NCI-H128 (cell line): ENCODE results near the gene CHST15.
"Not testable (repeated sequence)": the region's sequence is repeated elsewhere in the genome, so short reads cannot be mapped to it uniquely, and the experiment has no call there.

Source experiments
- DNase-seq: peaks from one replicate; lab custom pipeline; 2025; ENCODE audit not compliant: unreplicated experiment; lab: John Stamatoyannopoulos, UW

The CHST15 gene

DNA sequence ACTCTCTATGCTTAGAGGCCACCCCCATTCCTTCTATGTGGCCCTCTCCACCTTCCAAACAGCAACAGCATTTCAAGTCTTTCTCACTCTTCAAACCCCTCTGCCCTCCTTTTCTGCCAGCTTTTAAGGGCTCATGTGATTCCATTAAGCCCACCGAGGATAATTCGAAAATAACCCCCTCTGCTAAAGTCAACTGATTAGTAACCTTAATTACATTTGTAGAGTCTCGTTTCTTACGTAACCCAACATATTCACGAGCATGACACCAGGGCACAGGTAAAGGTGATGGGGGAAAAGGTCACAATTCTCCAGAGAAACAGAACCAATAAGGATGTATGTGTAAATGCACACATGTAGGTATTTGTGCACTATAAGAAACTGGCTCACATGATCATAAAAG, 6.7 kb upstream of the CHST15 start:
- DNase-seq: no peak

DNA sequence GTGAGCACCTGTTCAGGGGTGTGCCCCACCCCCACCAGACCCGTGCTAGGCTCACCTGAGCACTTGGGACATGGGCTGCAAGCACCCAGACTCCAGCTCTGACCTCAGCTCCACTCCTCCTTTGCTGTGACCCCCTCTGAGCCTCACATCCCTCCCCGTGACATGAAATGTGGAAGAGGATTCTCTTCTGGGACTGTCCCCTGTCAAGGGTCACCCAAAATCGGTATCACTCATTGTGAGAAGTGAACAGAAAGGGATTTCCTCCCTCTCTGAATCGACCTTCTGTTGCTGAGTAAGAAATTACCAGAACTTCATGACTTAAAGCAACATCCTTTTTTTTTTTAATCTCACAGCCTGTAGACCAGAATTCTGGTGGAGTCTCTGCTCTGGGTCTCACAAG, 6.2 kb upstream of the CHST15 start:
- DNase-seq: no peak

DNA sequence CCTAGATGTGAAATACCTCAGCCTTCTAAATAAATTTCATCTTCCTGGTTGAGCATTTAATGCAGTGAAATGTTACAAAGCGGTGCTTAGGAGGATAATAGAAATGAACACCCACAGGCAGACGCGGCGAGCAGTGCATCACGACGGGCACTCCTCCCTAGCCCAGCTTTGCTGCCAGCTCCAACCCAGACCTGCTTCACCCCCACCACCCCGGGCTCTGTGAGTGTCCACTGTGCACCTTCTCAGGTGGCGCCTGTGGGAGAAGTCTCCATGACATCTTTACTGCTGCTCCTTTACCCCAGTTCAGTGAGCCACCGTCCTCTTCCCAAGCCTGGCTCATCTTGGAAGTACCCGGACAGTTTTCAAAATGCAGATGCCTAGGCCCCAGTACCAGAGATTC, 5.2 kb upstream of the CHST15 start:
- DNase-seq: no peak

GRCh38 chr10:124097883-124098282, 4.5 kb upstream of the CHST15 start:
- DNase-seq: no peak

- no peak for DNase-seq
Observed at GRCh38 chr10:124096494-124096893, 3.1 kb upstream of the CHST15 start.

DNA sequence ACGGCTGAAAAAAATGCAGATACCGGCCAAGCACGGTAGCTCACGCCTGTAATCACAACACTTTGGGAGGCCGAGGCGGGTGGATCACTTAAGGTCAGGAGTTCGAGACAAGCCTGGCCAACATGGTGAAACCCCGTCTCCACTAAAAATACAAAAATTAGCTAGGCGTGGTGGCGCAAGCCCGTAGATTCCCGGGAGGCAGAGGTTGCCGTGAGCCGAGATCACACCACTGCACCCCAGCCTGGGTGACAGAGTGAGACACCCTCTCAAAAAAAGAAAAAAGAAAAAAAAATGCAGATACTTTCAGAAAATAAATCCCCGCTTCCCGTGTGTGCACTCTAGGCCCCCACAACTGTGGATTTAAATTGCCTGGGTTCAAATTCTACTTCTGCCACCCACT, 2.4 kb upstream of the CHST15 start:
- DNase-seq: not testable (repeated sequence)

- DNase-seq: no peak
Observed at GRCh38 chr10:124095096-124095495, 1.7 kb upstream of the CHST15 start.

GRCh38 chr10:124094419-124094785, 1.0 kb upstream of the CHST15 start:
- no peak for DNase-seq

DNA sequence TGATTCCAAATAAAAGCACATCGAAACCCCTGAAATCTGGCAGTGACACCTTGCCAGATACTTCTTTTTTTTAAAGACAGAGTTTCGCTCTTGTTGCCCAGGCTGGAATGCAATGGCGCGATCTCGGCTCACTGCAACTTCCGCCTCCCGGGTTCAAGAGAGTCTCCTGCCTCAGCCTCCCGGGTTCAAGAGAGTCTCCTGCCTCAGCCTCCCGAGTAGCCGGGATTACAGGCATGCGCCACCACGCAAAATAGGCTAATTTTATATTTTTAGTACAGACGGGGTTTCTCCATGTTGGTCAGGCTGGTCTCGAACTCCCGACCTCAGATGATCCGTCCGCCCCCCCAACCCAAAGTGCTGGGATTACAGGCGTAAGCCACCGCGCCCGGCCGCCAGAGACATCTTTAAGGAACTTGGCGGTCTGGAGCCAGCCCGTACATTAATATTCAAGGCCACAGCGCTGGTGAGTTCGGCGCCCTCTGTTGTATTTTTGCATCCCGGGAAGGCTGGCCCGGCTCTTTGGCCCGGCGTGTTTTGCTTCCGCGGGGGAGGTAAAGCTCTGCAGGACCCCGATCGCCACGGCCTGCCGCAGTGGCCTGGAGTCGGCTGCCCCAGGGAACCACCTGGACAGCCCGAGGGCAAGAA, 498 bp upstream of the CHST15 start:
- not testable (repeated sequence) for DNase-seq

- no peak for DNase-seq
Observed at GRCh38 chr10:124092250-124092859, 1.0 kb downstream of the CHST15 start.

DNA sequence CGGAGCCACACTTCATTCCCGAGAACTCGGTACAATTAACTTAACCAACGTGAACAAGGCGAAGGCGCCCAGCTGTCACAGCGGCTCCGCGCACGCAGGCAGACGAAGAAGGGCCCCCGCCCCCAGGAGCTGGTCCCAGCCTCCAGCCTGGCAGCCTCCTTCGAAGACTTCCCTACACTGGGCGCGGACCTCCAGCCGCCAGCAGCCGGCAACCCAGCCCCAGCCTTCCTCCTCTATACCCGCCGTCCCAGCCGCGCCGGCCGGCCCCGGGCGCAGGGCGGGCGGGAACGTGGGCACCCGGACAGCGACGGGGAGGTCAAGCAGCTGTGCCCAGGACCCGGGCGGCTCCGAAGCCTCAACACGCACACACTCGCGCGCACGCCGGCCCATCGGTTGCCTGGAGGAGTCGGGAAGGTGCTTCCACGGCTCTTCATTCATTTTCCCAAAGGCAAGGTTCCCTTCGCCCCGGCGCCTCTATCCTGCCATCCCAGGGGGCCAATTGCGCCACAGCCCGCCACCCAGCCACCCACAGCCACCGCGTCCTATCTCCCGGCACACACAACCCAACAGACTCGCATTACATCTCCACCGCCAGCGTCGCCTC, 1.6 kb downstream of the CHST15 start:
- no peak for DNase-seq

DNA sequence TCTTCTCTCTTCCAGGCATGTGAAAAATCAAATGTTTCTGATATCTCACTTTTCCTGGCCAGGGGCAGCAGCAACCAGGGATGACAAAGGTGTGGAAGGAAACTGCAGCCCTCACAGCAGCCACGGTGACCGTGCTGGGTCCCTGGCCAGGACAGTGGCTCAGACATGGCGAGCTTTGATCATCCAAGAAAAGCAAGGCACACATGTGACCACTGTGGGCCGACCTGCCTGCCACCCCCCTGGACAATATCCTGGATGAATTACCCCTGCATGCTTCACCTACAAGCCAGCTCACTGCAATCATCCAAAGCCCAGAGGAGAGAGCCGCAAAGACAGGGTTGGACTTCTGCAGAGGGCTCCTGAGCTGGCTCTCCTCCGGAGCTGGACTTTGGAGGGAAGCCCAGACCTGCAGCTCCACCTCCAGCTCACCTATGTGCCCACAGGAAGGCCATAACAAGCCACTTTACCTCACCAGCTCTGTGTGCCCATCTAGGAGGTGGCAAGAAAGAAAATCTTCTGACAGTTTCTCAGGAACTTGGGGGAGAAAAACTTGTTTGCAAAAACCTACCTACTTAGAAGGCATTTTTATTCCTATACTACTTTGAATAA, 2.7 kb downstream of the CHST15 start:
- DNase-seq: no peak

- no peak for DNase-seq
Observed at GRCh38 chr10:124089859-124090258, 3.5 kb downstream of the CHST15 start.

DNA sequence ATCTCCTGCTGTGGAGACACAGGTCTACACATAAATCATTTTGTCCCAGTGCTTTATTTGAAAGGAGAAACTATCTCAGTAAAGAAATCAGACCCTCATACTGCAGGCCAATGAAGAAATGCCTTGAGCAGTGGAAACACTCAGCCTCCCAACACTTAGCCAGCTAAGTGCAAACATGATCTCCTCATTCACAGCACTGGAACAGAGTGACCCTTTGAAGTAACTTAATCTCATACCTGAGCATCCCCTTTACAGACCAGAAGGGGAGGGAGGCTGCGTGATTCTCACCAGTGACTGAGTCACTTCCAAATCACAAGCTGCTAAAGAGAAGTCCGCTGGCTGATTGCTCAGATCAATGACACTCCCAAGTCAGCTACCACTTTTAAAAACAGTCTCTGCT, 4.5 kb downstream of the CHST15 start:
- DNase-seq: no peak

GRCh38 chr10:124087672-124088634, 5.4 kb downstream of the CHST15 start:
- no peak for DNase-seq

DNA sequence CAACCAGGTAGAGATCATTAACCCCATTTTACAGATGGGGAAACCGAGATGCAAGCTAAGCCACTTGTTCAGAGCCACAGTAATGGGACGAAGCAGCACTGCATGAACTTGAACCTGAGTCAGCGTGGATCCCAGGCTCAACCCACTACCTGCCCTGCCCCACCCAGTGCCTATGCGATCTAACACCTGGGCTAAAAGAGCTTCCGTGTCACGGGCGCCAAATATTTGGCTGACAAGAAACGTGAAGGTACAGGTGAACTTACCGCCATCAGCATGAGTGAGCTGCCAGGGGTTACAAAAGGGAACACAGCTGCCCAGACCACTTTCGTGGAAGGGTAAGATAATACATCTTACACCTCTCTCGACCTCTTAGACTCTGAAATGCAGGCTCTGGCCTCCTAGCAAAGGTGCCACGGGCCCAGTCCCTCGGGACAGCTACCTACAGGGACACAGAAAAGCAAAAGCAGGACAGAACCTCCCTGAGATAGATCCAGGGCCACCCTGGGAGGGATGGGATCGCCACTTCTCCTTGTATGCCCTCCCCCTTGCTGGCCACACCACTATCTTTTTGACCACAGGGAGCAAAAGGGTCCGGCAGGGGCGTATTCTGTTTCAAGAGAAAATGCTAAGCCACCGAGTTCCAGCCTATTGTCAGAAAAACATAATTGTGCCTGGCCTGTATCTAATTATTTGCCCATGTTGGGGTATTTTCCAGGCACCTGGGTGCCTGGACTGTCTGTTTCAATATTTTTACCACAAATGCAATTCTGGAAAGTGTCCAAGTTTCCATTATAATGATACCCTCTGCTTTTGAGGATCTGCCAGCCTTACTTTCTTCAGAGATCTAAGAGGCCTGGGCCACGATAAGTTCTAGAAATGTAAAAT, 6.4 kb downstream of the CHST15 start:
- no peak for DNase-seq

DNA sequence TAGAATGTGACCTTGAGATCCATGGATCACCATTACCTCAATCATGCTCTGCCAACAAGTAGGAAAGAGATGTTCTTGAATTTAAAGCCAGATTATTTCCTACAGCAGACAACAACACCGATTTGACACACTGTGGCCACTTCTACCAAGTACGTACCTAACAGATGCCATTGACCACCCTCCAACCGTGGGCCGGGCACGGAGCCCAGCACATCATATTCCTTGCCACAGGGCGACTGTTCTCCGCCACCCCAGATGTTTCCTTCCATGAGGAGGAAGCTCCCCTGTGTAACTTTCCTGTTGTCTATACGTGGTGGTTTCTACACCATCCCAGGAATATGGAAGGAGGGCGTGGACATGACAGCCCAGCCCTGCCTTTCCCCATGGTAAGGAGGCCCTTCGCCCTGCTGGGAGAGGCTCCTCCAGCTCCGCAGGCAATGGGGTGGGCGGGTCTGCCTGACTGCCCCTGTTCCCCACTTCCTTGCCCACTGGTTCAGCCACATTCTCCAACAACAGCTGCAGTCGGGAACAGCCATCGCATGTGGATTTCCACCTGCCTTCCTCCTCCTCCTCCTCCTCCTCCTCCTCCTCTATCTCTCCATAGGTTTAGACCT, 7.2 kb downstream of the CHST15 start:
- DNase-seq: no peak

- DNase-seq: no peak
Observed at GRCh38 chr10:124085680-124086079, 7.7 kb downstream of the CHST15 start.

- DNase-seq: no peak
Observed at GRCh38 chr10:124084708-124085107, 8.7 kb downstream of the CHST15 start.
